ENCODE results near the gene GPX8.

- TF ChIP-seq CTCF (IDR thresholded peaks at IDR 0.05), result no peak
- TF ChIP-seq POLR2AphosphoS5 (IDR thresholded peaks at IDR 0.05), result no peak
These were observed 5.1 kb upstream of the GPX8 start for GRCh38 chr5:55154873-55155272.
